HL-60 (cell line): ENCODE results near the gene TTF2.

Experiments used
- POLR2AphosphoS5 ChIP-seq: IDR thresholded peaks from 2 replicates; pipeline ENCODE4 v1.6.1; 2012; ENCODE audit warnings: low read depth
- TF ChIP-seq, protein P1 (sequence below): IDR thresholded peaks from one replicate; pipeline ENCODE4 v1.5.1; 2011; ENCODE audit warnings: low read length, control low read depth, inconsistent platforms; ENCODE audit not compliant: insufficient read depth

- TF ChIP-seq, protein P1, sequence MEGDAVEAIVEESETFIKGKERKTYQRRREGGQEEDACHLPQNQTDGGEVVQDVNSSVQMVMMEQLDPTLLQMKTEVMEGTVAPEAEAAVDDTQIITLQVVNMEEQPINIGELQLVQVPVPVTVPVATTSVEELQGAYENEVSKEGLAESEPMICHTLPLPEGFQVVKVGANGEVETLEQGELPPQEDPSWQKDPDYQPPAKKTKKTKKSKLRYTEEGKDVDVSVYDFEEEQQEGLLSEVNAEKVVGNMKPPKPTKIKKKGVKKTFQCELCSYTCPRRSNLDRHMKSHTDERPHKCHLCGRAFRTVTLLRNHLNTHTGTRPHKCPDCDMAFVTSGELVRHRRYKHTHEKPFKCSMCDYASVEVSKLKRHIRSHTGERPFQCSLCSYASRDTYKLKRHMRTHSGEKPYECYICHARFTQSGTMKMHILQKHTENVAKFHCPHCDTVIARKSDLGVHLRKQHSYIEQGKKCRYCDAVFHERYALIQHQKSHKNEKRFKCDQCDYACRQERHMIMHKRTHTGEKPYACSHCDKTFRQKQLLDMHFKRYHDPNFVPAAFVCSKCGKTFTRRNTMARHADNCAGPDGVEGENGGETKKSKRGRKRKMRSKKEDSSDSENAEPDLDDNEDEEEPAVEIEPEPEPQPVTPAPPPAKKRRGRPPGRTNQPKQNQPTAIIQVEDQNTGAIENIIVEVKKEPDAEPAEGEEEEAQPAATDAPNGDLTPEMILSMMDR, result no peak
- TF ChIP-seq POLR2AphosphoS5, result no peak
Observed at GRCh38 chr1:117017062-117017461, 43.1 kb upstream of the TTF2 start.
